NCI-H2196 treated with DMSO at 0.1 percent for 48 hours (cell line): ENCODE results near the gene AVPR1A.
"Not testable (repeated sequence)": the region's sequence is repeated elsewhere in the genome, so short reads cannot be mapped to it uniquely, and the experiment has no call there.

Source experiments
- DNase-seq: peaks from one replicate; lab custom pipeline; 2025; ENCODE audit not compliant: unreplicated experiment; lab: John Stamatoyannopoulos, UW

Gene AVPR1A

DNA sequence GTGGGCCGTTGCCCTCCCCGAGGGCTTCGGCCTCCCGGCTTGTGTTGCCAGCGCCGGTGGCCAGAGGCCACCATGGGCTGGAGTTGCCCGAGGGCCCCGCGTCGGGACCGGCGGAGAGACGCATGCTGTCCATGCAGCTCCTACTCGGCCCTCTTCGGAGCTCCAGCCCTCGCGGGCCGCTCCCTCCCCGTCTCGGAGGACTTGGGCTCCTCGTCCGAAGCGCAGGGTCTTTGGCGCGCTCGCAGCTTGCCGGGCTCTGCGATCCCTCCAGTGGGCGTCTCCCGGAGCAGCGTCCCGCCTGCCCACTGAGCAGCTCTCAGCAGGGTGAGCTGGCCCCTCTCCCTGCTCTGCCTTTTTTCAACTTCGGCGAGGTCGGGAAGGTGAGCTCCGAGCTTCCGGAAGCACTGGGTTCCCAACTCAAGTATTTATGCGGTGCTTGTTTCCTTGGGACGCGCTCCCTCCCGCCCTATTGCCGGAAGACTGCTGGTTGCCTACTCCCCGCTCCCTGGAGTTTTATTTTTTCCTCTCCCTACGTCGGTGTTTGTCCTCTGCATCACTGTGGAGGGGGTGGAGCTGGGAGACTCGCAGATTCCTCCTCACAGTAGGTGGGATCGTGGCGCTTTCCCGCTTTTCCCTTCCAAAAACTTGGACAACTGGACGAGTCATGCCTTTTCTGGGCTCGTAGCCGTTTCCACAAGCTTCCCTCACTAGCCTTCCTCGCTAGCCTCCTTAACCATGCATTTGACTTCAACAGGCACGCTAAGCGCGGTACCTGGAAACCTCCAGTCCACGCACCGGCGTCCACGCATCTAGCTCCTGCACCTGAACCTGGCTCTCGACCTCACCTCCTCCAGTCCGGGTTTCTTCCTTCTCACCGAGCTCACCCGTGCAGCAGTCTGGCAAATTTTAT, at the start of gene AVPR1A:
TSS of gene AVPR1A (minus strand) at position 489 of the 910 bp plus-strand sequence. CDS start at position 124, 365 bp downstream.
- no peak for DNase-seq

GRCh38 chr12:63196168-63196567, 45.2 kb upstream of the AVPR1A start:
- DNase-seq, result no peak

GRCh38 chr12:63179224-63179623, 28.2 kb upstream of the AVPR1A start:
- no peak for DNase-seq

- no peak for DNase-seq
These were observed 19.3 kb upstream of the AVPR1A start for GRCh38 chr12:63170321-63170720.

- not testable (repeated sequence) for DNase-seq
These were observed 16.7 kb upstream of the AVPR1A start for GRCh38 chr12:63167741-63168140.

GRCh38 chr12:63164911-63165310, 13.9 kb upstream of the AVPR1A start:
- DNase-seq, result no peak

DNA sequence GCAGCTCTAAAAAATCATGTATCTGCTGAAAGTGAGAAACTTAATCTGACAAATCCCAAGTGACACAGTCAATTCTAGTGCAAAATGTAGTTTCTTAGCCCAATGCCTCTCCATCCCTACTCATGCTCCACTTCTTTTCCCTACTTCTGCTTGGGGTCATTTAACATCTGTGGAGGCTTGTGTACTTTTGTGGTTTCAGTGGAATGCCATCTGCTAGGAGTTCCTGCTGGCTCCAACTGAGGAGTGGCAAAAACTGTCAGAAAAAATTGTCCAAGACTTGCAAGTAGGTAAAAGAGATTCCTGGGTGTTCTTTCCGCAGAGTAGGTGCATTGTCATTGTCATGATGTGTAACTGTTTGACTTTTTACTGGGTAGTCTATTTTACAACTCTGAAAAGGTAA, 12.5 kb upstream of the AVPR1A start:
- no peak for DNase-seq

DNA sequence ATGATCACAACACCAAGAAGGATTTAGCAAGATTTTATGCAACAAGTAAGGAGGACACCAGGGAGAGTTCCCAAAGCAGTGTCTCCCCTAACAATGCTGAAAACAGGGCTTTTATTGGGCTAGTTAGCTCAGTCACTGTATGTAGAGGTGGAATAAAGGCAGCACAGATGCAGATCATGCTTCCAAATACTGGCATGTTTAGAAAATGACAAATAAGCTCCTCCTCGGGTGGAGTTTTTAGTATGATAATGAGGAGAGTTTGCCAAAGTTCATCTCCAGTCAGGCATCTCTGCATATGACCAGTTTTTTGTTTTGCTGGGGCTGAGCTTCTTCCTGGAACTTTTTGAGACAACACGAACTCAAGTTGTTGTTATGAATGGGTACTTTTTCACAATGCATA, 4.4 kb upstream of the AVPR1A start:
- no peak for DNase-seq

DNA sequence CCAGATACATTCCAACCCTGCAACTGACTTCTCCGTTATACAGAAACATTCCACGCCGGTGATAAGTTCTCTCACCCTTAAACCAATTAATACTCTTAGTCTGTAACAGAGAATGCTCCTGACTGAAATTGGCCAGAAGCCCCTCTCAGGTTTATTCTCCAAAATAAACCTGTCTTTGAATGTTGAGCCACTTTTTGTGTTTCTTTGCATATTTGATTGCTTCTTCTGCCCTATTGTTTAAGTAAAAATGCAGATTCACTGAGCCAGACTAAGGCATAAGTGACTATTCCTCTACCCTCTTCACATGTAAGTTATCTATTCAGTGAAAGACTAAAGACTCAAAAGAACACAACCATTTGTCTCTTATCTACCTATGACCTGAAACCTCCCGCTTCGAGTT, 3.6 kb upstream of the AVPR1A start:
- no peak for DNase-seq

DNA sequence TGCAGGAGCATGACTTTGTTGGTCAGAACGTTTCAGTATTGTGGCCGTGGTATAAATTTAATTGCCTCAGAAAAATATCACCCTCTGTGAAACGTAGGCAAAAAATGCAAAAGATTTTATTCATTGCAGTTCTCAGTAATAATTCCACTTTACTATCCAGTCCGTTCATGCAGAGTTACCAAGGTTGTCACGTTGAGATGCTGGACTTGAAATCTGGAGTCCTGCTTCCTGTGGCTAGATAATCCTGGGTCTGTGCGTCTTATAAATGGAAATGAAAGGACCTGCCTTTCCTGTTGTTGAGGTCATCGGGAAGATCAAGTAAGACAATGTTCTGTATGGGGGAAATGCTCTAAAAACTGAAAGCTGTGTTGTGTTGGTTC, 1.3 kb upstream of the AVPR1A start:
- no peak for DNase-seq

DNA sequence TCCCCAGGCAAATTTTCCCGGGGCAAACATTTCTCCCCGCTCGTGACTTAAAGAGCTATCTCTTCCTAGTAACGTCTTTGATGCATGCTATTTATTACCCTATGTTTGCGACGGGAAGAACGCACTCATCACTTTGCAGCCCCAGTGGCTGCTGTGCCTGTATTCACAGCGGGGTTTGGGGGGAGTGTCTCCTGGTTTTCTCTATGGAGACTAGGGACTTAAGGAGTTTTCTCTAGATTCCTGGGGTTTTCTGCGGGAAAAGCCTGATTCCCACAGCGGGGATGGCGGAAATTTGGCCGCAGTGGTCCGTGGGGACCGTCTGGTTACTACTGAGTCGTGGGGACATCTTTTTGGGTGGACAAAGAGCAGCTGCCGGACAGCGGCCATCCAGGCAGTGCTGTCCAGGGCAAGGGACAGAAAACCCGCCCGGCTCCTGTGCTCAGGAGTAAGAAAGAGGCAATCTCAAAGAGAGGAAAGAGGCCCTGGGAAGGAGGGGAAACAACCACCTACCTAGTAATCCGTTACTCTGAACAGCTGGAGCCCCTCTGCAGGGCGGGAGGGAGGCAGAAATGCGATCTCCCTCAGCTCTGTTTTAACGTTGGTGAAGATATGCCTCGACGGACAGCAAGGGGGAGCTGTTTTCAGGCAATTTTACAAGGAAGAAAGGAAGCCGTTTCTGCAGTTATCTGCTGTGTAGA, 771 bp upstream of the AVPR1A start:
- no peak for DNase-seq

GRCh38 chr12:63149909-63150712, 890 bp downstream of the AVPR1A start:
- DNase-seq, result no peak

DNA sequence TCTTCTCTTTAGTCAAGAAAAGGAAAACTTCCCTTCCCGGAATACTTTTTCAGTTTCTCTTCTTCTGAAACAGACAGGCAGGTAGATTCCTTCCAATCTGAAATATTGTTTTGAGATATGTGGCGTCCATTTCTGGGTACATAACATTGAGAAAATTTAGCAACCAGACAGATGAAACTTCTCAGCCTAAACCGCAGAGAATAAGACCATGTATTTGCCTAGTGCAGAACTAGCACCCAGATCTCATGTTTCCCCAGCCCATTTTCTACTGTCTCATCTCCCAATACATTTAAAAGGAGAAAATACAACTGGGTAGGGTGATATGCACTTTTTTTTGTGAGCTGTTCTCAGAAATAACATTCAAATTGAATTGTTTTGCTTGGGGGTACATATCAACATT, 6.4 kb downstream of the AVPR1A start:
- no peak for DNase-seq

- DNase-seq, result no peak
These were observed 12.5 kb downstream of the AVPR1A start for GRCh38 chr12:63138488-63138887.

GRCh38 chr12:63133981-63134380, 17.0 kb downstream of the AVPR1A start:
- DNase-seq, result no peak

DNA sequence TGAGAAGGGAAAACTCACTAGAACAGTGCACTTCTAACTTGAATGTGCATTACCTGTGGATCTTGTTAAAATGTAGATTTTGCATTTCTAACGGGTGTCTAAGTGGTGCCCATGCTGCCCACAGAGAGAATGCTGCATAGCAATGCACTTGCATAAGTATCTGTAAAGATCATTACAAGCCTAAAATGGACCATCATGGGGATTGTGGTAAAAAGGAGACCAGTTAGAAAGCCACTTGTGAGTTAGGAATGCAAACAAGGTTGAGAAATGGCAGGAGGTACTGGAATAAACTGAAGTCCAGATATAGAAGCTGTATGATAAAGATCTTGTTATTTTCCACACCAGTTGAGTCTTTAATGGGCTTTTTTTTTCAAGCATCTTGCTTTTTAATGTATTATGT, 18.8 kb downstream of the AVPR1A start:
- no peak for DNase-seq

DNA sequence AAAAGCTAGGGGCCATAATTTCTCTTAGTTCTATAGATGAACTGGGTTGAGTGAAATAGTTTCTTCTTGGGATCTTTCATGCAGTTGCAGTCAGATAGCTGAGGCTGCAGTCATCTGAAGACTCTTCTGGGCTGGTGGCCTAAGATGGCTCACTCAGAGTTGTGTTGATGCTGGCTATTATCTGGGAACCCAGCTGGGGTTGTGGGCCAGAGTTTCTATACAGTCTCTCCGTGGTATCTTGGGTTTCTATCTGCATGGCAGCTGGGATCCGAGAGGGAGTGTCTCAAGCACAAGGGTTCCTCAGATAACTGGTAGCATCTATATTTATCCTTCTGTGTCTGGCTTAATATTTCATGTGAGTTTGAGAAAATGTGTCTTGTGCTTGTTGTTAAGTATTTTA, 21.1 kb downstream of the AVPR1A start:
- no peak for DNase-seq

DNA sequence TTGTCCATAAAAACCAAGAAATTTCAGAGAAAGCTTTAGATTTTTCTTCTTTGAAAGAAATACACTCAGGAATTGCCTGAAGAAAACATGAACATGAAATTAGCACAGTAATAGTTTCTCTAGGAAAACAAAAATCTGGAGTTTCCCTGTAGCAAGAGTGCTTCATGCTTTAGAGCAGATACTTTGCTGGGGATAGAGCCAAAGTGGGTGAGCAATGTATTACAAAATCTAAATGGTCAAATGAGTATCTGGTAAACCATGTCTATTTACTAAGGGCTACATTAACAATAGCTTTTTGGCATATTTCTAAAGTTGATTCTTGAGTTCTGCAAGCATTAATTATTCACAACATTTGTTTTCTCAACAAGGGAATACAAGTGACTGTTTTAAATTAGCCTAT, 26.2 kb downstream of the AVPR1A start:
- no peak for DNase-seq

DNA sequence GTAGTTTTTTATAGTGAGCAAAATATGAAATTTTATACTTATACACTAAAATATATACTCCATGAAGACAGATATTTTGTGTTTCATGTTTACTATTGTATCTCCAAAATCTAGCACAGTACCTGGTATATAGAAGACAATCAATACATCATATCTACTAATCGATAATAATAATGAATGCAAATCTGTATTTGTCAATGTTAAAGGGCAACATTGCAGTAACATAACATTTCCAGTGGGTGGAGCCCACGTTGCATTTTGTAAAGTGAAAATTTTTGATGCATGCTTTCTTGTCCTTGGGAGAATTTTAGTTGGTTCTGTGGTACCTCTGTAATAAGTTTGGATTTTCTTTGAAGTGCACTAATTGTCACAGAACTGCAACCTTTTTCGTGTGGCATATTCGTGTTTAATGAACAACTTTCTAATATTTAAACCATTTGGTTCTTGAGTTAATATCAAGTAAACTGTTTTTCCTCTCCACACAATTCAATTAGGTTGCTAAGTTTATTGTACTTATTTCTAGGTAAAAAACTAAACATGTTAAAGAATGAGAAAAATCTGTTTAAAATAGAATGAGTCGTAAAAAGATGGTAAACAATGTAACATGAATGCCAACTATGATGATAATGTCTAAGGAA, 47.4 kb downstream of the AVPR1A start:
- DNase-seq, result peak; percentile 21

DNA sequence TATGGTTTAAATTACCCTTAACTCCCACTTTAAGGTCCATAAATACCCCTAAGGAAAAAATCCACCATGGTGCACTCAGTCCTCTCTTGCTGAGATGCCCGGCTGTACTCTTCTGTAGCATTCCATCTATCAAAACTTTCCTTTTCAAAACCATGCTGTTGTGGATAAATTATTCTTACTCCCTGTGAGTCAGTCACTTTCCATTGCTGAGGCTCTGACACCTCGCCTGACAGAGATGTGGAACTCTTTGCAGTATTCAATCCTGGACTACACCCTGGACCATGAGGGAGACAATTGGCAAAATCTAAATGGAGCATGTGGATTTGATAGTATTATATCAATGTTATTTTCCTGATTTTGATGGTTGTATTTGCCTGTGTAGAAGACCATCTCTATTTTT, 49.1 kb downstream of the AVPR1A start:
- no peak for DNase-seq

- DNase-seq, result no peak
These were observed 52.1 kb downstream of the AVPR1A start for GRCh38 chr12:63098851-63099250.
